Stimulated activated CD8-positive, alpha-beta memory T cell treated with anti-CD3 and anti-CD28 coated beads, Interleukin-12 subunit alpha, Interleukin-12 subunit beta, amount 100 ng/mL, for 4 hours (primary cell): ENCODE results near the gene ABI1.

Experiments
- DNase-seq: peaks from one replicate; pipeline ENCODE4 v3.0.0-alpha.2; 2020; ENCODE audit warnings: low read depth

ABI1 gene

DNA sequence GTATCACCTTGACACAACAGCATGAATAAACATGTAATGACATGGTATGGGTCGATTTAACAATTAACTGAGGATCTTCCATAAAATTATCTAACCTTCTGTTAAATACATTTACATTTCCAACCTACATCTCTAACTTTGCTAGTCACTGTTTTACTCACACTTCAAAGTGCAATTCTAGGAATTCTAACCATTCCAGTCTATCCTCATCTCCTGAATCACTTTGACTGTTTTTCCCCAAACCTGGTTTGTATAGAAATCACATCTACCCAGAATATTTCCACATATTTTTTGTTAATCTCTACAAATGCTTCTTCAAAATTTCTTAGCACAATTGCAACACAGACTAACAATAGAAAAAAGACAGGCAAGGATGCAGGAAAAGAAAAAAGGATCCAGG, 6.2 kb downstream of the ABI1 start:
- no peak for DNase-seq

DNA sequence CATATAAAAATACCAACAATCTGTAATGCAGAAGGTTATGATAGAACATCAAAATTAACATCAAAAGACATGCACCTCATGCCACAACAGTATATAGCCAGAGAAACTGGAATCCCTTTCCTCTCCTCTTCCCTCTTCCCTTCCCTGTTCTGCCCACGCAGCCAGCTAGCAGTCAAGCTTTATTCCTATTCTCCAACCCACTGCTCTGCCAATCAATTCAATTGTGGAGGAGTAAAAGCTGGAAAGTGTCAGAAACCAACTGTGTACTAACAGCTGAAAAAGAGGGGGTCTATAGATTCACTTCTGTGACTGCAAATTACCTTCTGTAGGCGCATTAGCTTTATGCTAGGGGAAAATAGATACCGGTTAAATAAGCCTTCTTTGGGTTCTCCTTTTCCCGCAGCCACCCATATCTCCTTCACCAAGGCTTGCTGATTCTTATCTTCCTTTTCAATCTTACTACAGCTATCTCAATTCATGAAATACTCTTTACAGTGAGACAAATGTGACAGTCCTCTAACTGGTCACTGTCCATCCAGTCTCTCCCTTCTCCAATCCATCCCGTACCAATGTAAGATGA, 16.3 kb downstream of the ABI1 start:
- no peak for DNase-seq

DNA sequence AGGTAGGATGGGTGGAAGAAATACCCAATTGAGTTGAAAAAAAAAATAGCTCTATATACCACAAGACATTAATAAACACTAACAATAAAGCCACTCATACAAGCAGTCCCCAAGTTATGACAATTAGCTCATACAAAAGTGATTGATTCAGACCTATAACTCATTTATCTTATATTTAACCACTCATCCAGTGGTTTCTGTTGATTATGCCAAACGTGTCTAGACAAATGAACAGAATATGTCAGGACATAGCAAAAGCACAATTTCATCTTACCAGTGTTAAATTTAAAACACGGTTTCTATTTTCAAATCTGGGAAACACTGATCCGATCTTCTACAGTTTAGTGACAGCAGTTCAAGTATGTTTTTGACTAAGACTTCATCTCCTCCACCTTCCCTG, 17.0 kb downstream of the ABI1 start:
- DNase-seq = no peak

DNA sequence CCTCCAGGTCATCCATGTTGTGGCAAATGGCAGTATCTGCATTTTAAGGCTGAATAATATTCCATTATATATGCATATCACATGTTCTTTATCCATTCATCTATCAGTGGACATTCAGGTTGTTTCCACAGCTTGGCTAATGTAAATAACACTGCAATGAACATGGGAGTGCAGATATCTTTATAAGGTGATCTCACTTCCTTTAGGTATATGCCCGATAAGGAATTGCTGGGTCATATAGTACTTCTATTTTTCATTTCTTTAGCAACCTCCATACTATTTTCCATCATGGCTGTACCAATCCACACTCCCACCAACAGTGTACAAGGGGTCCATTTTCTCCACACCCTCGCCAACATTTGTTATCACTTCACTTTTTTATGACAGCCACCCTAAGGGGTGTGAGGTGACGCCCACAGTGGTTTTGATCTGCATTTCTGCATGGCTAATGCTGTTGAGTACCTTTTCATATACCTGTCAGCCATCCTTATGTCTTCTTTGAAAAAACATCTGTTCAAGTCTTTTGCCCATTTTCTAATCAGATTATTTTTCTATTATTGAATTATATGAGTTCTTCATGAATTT, 18.9 kb downstream of the ABI1 start:
- DNase-seq = no peak

DNA sequence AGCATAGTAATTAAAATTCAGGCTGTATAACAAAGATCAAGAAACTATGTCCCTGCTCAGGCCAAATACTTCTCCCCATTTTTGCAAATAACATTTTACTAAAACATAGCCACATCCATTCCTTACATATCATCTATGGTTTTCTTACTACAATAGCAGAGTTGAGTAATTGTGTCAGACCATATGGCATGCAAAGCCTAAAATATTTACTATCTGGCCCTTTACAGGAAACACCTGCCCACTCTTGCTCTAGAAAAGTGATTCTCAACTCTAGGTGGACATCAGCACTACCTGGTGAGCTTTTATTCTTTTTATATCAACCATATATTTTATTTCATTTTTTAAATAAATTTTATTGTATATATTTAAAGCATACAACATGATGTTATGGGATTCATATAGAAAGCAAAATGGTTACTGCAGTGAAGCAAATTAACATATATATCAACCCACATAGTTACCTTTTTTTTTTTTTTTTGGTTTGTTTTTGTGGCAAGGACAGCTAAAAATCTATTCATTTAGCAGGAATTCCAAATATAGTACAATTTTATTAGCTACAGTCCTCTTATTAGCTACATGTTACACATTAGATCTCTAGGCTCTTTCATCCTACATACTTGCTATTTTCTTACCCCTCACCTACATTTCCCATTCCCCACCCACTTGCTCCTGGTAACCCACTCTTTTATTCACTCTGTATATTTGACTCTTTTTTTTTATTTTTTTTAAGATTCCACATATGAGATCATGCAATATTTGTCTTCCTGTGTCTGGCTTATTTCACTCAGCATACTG, 19.6 kb downstream of the ABI1 start:
- DNase-seq = no peak

DNA sequence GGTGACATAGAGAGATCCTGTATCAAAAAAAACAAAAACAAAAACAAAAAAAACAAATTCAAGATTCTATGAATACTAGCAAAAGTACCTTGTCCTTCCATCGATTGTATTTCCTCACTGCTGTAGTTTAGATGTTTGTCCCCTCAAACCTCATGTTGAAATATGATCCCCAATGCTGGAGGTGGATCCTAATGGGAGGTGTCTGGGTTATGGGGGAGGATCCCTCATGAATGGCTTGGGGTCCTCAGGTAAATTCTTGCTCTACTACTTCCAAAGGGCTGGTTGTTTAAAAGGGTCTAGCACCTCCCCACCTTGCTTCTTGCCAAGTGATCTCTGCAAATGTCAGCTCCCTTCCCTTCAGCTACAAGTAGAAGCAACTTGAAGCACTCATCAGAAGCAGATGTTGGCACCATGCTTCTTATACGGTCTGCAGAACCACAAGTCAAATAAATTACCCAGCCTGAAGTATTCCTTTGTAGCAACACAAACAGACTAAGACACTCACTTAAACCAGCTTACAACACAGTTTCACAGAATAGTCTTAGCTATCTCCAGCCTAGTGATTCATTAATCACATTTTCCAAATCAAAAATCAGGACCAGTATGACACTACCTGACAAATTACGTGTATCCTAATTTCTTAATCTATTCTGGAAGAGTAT, 20.7 kb downstream of the ABI1 start:
- no peak for DNase-seq

DNA sequence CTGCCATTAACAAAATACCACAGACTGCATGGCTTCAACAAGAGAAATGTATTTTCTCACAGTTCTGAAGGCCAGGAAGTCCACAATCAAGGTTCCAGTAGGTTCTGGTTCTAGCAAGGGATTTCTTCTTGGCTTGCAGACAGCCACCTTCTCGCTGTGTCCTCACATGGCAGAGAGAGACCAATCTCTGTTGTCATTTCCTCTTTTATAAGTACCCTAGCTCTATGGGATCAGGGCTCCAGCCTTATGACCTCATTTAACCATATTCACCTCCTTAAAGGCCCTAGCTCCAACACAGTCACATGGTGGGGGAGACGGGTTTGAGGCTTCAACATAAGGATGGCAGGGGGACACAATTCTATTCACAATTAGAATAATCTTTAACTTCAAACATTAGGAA, 23.6 kb downstream of the ABI1 start:
- no peak for DNase-seq

DNA sequence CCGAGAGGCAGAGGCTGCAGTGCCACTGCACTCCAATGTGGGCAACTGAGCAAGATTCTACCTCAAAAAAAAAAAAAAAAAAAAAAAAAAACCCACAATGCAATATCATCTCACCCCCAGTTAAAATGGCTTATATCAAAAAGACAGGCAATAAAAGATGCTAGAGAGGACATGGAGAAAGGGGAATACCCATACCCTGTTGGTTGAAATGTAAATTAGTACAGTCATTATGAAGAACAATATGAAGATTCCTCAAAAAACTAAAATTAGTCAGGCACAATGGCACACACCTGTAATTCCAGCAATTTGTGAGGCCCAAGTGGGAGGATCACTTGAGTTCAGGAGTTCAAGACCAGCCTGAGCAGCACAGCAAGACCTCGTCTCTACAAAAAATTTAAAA, 25.7 kb downstream of the ABI1 start:
- no peak for DNase-seq

DNA sequence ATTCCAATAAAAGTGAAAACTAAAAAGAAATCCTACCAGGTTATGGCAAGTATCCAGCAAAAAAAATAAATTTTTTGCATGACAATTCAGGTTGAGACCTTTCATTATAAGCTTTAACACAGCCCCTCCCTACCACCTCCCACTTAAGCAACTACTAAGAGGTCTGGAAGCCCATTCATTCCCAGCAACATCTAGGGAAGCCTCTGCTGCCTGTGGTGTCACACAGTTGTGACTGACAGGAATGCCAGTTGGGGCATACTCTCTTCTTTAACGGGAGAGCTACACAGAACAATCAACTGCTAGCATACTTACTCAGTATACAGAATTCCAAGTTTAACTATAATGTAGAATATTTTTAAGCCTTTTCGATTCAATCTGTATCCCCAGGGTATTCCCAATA, 27.8 kb downstream of the ABI1 start:
- DNase-seq = no peak

DNA sequence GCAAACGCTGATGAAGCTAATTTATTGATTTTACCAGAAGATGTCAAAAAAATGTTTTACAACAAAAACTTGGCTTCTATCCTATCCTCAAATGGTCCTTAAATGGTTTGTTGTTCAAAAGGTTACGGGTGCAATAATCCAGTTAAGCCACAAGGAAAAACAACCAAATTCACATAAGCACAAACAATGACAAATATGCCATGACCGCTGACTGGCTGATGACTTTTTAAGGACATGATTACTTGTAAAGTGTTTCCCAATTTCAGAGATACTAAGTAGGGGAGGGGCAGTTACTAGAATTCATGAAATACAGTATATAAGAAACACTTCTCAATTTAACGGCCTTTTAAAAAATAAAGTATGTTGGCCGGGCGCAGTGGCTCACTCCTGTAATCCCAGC, 28.8 kb downstream of the ABI1 start:
- no peak for DNase-seq

DNA sequence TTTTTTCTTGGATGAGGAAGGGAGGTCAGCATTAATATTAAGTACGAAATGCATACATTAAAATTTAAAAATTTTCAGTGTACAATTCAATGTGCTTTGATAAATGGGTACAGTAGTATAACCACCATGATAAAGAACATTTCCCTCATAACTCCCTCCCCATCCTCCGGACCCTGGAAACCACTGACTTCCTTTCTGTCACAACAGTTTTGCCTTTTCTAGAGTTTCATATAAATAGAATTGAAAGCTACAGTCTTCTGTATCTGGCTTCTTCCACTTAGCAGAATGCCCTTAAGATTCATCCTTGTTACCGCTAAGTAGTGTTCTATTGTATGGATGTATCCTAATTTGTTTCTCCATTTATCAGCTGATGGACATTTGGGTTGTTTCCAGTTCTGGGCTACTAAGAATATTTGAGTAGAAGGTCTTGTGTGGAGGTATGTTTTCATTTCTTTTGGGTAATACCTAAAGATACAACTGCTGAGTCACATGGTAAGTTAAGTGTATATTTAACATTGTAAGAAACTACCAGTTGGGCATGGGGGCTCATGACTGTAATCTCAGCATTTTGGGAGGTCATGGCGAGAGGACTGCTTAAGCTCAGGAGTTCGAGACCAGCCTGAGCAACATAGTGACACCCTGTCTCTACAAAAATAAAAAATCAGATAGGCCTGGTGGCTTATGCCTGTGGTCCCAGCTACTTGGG, 30.8 kb downstream of the ABI1 start:
- DNase-seq = no peak

DNA sequence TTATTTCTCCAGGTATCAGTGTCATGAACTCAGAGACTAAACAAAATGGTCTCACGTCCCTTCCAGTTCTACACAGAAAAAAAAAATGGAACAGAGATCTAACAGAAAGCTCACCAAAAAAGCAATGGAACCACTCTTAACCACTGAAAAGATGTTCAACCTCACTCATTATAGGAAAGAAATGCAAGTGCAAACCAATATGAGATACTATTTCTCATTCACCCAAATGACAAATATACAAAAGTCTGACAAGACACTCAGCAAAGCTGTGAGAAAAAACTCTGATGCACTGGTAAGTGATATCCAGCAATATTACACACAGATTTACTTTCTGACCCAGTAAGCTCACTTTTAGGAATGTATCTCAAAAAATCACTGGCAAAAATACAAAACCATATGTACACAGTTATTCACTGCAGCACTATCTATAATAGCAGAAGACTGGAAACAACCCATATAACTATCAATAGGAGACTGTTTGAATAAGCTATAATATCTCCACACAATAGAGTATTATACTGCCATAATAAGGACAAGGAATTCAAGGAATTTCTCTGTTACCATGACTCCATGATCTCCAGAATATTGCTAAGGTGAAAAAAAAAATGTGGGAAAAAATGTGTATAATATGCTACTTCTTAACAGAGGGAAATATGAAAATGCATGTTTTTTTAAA, 36.6 kb downstream of the ABI1 start:
- no peak for DNase-seq

DNA sequence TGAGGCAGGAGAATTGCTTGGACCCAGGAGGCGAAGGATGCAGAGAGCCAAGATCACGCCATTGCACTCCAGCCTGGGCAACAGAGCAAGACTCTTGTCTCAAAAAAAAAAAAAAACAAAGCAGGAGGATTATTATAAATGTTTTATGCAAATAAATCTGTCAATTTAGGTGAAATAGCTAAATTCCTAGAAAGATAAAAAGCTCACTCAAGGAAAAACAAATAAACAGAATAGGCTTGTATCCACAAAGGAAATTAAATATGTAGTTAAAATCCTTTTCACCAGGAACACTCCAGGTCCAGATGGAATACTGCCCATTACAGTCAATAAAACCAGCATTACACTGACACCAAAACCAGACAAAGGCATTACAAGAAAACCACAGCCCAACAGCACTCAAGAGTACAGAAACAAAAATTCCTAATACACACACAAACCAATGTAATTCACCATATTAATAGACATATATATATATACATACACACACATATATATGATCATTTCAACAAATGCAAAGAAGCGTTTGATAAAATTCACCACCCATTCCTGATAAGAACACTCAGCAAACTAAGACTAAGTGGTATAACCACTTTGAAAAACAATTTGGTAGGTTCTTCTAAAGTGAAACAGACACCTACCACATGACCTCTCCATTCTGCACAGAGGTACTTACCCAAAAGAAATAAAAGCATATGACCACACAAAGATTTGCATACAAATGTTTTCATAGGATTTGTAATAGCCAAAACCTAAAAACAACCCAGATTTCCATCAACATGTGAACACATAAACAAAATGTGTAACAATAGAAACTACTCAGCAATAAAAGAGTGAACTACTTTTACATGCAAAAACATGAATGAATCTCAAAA, 38.8 kb downstream of the ABI1 start:
- DNase-seq = no peak

DNA sequence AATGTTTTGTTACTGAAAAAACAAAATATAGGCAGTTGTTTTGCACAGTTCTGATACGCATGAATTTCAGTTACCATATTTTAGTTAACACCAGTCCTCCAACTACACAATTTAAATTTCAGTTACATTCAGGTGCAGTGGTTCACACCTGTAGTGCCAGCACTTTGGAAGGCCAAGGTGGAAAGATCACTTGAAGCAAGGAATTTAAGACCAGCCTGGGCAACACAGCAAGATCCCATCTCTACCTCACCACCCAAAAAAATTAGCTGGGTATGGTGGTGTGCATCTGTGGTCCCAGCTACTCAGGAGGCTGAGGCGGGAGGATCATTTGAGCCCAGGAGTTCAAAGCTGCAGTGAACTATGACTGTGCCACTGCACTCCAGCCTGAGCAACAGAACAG, 45.3 kb downstream of the ABI1 start:
- no peak for DNase-seq

DNA sequence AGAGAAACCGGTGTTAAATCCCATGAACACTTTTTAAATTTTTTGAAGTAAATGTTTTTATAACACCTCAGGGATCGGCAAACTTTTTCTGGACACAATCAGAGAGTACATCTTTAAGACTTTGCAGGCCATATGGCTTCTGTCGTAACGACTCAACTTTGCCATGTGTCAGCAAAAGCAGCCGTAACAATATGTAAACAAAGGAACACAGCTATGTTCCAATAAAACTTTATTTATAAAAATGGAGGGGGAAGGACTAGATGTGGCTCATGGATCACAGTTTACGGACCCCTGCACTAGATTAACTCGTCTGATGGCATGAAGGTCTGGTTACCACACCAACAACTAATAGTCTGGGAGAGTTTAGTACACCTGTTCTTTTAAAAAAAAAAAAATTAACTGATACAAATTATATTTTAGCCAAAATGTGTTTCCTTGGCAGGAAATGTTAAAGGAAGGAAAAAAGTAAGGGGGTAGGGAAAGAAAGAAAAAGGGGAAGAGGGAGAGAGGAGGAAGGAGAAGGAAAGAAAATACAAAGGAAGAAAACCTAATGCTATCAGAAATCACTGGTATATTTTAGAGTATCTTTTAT, 50.2 kb downstream of the ABI1 start:
- no peak for DNase-seq

DNA sequence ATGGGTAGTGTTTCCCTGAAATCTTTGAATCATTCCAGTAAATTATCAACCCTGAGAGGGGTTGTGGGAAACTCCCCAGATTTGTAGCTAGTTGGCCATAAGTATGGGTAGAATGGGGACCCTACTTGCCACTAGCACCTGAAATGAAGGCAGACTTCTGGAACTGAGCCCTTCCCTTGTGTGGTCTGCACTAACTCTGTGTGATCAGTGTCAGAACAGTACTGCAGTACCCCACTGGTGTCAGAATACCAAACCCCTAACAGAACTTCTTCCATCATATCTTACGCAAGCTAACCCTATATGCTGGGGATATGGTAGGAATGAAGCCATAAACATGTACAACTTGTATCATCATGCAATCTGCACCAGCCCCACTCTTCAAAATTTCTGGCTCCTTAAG, 50.8 kb downstream of the ABI1 start:
- no peak for DNase-seq

DNA sequence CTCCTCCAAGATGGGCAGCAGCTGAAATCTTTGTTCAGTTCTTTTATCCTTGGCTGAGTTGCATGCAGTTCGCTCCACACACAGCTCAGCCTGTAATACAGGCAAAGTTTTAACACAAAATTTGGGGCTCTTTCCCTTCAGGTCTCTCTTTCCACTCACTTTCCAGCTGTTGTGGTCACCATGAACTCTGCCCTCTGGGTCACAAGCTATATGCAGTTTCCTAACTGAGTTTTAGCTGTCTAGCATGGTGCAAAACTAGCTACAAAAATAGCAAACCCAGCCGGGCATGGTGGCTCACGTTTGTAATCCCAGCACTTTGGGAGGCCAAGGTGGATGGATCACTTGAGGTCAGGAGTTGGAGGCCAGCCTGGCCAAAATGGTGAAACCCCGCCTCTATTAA, 53.2 kb downstream of the ABI1 start:
- no peak for DNase-seq

DNA sequence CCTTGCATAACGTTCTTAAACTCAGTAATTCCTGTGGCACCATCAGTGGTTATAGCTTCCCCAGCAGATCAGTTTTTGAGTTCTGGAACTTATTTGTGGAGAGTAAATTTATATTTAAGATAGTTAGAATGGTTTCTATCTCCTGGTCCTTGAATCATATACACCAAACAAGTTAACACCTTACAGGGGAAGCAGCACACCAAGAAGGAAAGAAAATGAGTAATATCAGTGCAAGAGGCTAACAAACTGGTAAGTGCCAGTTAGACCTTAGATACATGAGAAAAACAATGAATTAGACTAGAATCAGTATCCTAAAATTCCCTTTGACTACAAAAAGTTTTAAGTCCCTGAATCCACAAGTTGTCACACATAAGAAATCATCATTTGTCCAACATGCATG, 54.2 kb downstream of the ABI1 start:
- DNase-seq = no peak

DNA sequence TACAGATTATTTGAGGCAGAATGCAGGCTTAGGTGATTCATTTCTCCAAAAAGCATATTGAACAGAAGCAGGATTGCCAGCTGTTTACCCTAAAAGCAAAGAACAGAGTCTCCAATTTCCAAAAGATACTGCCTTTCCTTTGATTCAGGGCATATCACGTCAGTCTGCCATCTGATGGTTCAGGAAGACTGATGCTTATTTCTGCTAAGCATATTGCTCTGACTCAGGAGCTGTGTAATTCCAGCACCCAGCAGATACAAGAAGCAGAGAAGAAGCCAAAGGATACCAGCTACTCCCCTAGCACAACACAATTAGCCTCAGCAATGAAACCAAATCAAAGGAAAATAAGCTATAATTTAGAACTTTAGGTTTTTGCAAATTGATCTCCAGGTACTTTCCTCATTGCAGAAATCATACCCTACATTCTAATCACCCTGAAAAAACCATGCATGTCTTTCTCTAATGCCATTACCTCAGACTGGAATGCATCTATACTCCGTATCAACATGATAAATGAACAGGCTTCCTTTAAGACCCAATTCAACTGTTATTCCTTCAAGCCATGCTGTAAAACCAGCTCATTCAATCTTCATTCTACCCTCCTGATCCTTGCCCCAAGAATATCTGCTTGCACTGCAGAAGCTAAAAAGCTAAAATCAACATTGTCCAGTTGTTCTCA, 55.1 kb downstream of the ABI1 start:
- no peak for DNase-seq
